Esophagus muscularis mucosa (tissue), 4 donors: ENCODE data around the gene FGF12. TPM values are rescaled to one million over a fixed set of nuclear protein-coding genes. Genes with fewer than 3 reads are reported as not detected.

Experiments used
- DNase-seq: peaks from one replicate; pipeline ENCODE4 v3.0.0-alpha.2; 2017; ENCODE audit errors: extremely low spot score
- H3K27ac ChIP-seq, 4 donors: fragments of 200-600 bp; sonication (generic); replicated peaks in 1 of 4; 1 replicate in 3 of 4; 2 replicates in 1 of 4; pipeline ENCODE4 v1.5.1; 2016 to 2019; ENCODE audit warnings: mild to moderate bottlenecking in 1 of 4
- H3K27me3 ChIP-seq, 4 donors: fragments of 200-600 bp; sonication (generic); one replicate each; pipeline versions ENCODE4 v1.5.1 to v1.6.0; 2016 to 2019
- H3K36me3 ChIP-seq, 4 donors: fragments of 200-600 bp; sonication (generic); one replicate each; pipeline ENCODE4 v1.5.1; 2016 to 2019
- H3K4me1 ChIP-seq, 4 donors: fragments of 200-600 bp; sonication (generic); one replicate each; pipeline ENCODE4 v1.5.1; 2016 to 2019
- H3K4me3 ChIP-seq, 4 donors: fragments of 200-600 bp; sonication (generic); 1 replicate in 2 of 4; 2 replicates in 2 of 4; pipeline ENCODE4 v1.5.1; 2016 to 2019; ENCODE audit warnings: mild to moderate bottlenecking in 4 of 4, moderate library complexity in 1 of 4
- H3K9me3 ChIP-seq, 4 donors: fragments of 200-600 bp; sonication (generic); 1 replicate in 3 of 4; 2 replicates in 1 of 4; pipeline ENCODE4 v1.5.1; 2016 to 2019
- EP300 ChIP-seq: sonication (generic); formaldehyde crosslinking; IDR thresholded peaks from one replicate; pipeline ENCODE4 v1.6.1; 2017; ENCODE audit warnings: antibody characterized with exemption
- POLR2A ChIP-seq: fragments of 450-650 bp; IDR thresholded peaks from one replicate; pipeline ENCODE4 v1.6.1; 2017; ENCODE audit warnings: antibody characterized with exemption, moderate library complexity, mild to moderate bottlenecking, low read depth
- POLR2AphosphoS5 ChIP-seq, 2 donors: sonication (generic); formaldehyde crosslinking; IDR thresholded peaks; one replicate each; pipeline ENCODE4 v1.6.1; 2017; ENCODE audit warnings: antibody characterized with exemption in 2 of 2
- WGBS: methylation state at CpG from one replicate; pipeline ENCODE4 v1.1.5; 2018; 5-methylcytosine and 5-hydroxymethylcytosine counted together
- intact Hi-C: fragments of 100-400 bp; cut with DNase I; formaldehyde crosslinking; loops from one replicate; pipeline ENCODE4 v1.15.1; 2023
- total RNA-seq, 4 donors: library from RNA; depleted of rRNA; stranded (reverse); fragments of >200 nt; gene quantifications; one replicate each; pipeline versions ENCODE4 v1.1.0 to v1.2.1, GENCODE V29; 2016
- TF ChIP-seq, protein P1 (sequence below), 3 experiments: fragments of 200-600 bp in 2 of 3; fragments of 450-650 bp in 1 of 3; sonication (generic) in 2 of 3; IDR thresholded peaks; one replicate each; pipeline ENCODE4 v1.5.1; 2017 to 2019; ENCODE audit warnings: antibody characterized with exemption in 3 of 3, mild to moderate bottlenecking in 2 of 3, moderate library complexity in 1 of 3

FGF12 gene
- total RNA-seq, 4 donors from 2014 or later, result 4.6 to 19.5 (median 10.2) TPM

DNA sequence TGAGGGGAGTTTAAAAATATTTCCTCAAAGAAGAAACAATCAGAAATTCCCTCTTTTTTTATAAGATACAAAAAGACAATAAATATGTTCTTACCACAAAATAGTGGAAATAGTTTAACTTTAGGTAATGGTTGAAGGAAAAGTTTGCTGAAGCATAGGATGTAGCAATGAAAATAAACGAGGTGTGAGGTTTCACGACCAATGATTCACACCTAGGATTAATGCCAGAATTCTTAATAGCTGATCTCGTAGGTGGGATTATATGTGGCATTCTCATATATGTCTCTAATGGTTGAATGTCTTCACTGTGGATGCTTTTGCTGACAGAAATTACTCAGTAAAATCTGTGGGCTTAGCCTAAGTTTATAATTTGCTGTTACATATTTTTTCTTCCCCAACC is 467.7 kb downstream of the FGF12 start:
- no peaks in the 10 kb centered on the region for H3K27me3 ChIP-seq
- no peak for TF ChIP-seq EP300
- TF ChIP-seq POLR2AphosphoS5 (IDR thresholded peaks at IDR 0.05), result no peak
- TF ChIP-seq, protein P1, sequence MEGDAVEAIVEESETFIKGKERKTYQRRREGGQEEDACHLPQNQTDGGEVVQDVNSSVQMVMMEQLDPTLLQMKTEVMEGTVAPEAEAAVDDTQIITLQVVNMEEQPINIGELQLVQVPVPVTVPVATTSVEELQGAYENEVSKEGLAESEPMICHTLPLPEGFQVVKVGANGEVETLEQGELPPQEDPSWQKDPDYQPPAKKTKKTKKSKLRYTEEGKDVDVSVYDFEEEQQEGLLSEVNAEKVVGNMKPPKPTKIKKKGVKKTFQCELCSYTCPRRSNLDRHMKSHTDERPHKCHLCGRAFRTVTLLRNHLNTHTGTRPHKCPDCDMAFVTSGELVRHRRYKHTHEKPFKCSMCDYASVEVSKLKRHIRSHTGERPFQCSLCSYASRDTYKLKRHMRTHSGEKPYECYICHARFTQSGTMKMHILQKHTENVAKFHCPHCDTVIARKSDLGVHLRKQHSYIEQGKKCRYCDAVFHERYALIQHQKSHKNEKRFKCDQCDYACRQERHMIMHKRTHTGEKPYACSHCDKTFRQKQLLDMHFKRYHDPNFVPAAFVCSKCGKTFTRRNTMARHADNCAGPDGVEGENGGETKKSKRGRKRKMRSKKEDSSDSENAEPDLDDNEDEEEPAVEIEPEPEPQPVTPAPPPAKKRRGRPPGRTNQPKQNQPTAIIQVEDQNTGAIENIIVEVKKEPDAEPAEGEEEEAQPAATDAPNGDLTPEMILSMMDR (IDR thresholded peaks at IDR 0.05), result no peak
- no peak for TF ChIP-seq POLR2A
- no peak for DNase-seq
- no peak overlapping the region for H3K4me3 ChIP-seq
- H3K27ac ChIP-seq, result no peak overlapping the region
- intact Hi-C loops, result no loop called here
- 48% methylated on average over 3 of the region's 3 CpGs for WGBS
- H3K4me1 ChIP-seq, result peaks cover 0 to 41% (median 0%) of the 10 kb centered on the region in 4 donors
- H3K36me3 ChIP-seq, result no peaks in the 10 kb centered on the region
- H3K9me3 ChIP-seq, result no peaks in the 10 kb centered on the region

DNA sequence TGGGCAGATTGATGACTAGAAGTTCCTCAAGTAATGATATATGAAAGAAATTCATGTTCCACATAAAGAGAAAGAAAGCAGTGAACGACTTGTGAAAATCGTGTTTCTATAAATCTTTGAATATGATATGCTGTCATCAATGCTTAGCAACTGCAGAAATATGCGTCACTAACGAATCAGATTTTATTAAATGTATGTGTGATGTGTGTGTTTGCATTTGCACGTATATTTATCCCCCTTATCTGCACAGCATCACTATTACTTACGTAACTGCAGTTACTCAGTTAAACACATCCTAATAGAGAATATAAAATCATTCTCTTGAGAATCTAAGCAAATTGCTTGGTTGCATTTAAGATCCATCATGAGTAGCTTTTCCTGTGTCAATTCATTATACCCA is 468.6 kb downstream of the FGF12 start:
- no peak for DNase-seq
- TF ChIP-seq, protein P1 (IDR thresholded peaks at IDR 0.05), result no peak
- TF ChIP-seq EP300 (no peak), POLR2AphosphoS5 (IDR thresholded peaks at IDR 0.05) (no peak), POLR2A (no peak)
- Histone ChIP-seq H3K36me3 (no peaks in the 10 kb centered on the region), H3K9me3 (no peaks in the 10 kb centered on the region), H3K27ac (no peak overlapping the region), H3K4me3 (no peak overlapping the region), H3K27me3 (no peaks in the 10 kb centered on the region), H3K4me1 (peaks cover 0 to 48% (median 0%) of the 10 kb centered on the region in 4 donors)
- 78% methylated on average over 6 of the region's 6 CpGs for WGBS
- intact Hi-C loops, result no loop called here

DNA sequence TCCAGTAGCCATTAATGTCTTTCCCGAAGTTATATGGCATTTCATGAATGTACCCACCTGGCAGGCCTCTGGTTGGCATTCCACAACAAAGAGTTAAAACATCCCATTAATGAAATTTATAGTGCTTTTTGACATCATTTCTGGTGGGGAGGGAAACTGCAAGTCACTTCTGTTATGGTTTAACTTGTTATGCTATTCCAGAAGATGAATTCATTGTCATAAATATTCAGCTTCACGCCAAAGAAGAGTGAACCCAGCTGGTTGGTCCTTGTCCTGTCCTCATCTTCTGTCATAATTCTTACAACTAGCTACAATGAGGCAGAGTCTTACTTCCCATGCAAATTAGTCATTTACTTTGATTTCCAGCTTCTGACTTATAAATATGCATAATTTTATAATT is 471.5 kb downstream of the FGF12 start:
- H3K27ac ChIP-seq, result no peak overlapping the region
- TF ChIP-seq, protein P1 (IDR thresholded peaks at IDR 0.05), result no peak
- TF ChIP-seq POLR2AphosphoS5 (IDR thresholded peaks at IDR 0.05), result no peak
- TF ChIP-seq POLR2A, result no peak
- no peak for TF ChIP-seq EP300
- 53% methylated on average over 2 of the region's 2 CpGs for WGBS
- no peaks in the 10 kb centered on the region for H3K36me3 ChIP-seq
- no peaks in the 10 kb centered on the region for H3K27me3 ChIP-seq
- no peak overlapping the region for H3K4me3 ChIP-seq
- no peak for DNase-seq
- no peaks in the 10 kb centered on the region for H3K9me3 ChIP-seq
- intact Hi-C loops, result no loop called here
- peaks cover 0 to 44% (median 3%) of the 10 kb centered on the region in 4 donors for H3K4me1 ChIP-seq

DNA sequence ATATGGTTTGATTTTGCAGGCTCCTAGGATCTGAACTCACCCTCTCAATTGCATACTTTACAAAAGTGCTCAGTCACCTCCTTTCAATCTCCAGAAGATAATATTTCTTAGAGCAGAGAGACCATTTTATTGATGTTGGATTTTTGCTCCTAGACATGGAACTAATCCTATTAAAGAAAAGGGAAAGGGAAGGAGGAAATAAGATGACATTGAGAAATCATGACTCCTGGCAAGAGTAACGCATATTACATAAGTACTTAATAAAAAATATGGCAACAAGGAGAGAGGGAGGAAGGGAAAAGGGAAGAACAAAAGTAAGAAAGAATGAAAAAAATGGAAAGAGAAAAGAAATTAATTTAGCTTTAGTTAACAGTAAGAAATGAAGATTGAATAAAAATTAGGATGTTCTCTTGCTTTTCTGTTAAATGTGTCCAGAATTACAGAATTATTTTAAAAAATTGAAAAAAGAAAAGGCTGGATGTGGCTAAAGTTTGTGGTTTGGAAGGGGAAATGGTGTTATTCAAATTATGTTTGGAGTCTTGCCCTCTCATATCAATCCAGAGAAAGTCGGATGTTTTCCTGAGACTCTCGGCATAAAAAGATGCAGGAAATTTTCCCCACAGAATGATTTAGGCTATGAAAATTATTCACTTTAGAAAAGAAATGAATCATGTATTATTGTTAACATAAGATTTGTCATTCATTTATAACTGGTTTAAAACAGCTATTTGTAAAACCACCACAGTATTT is 474.0 kb downstream of the FGF12 start:
- intact Hi-C loops, result no loop called here
- H3K4me1 ChIP-seq, result peaks cover 0 to 28% (median 3%) of the 10 kb centered on the region in 4 donors
- no peak overlapping the region for H3K4me3 ChIP-seq
- no peak for DNase-seq
- H3K36me3 ChIP-seq, result no peaks in the 10 kb centered on the region
- no peaks in the 10 kb centered on the region for H3K27me3 ChIP-seq
- no peaks in the 10 kb centered on the region for H3K9me3 ChIP-seq
- WGBS, result 47% methylated on average over 3 of the region's 3 CpGs
- no peak overlapping the region for H3K27ac ChIP-seq
- TF ChIP-seq, protein P1 (IDR thresholded peaks at IDR 0.05), result no peak
- no peak for TF ChIP-seq EP300
- no peak for TF ChIP-seq POLR2A
- TF ChIP-seq POLR2AphosphoS5 (IDR thresholded peaks at IDR 0.05), result no peak

DNA sequence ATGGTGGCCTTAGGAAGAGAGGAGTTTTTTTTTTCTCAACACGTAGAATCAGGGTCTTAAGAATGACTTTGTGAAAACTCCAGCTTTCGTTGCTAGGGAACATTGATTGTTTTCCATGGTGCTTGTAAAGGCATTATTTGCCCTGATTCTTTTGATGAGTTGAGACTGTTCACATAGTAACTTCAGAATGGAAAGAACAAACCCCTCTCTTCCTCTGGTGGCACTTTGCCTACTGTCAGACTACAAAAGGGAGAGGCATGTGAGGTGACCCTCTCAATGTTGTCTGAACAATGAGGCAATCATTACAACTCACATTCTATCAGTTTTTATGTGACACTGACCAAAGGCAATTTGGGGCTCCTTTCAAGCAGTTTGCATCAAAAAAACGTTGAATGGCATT is 477.8 kb downstream of the FGF12 start:
- 72% methylated on average over 3 of the region's 3 CpGs for WGBS
- intact Hi-C loops, result no loop called here
- H3K4me3 ChIP-seq, result no peak overlapping the region
- no peaks in the 10 kb centered on the region for H3K27me3 ChIP-seq
- H3K9me3 ChIP-seq, result no peaks in the 10 kb centered on the region
- no peaks in the 10 kb centered on the region for H3K36me3 ChIP-seq
- TF ChIP-seq, protein P1 (IDR thresholded peaks at IDR 0.05), result no peak
- TF ChIP-seq POLR2A (no peak), POLR2AphosphoS5 (IDR thresholded peaks at IDR 0.05) (no peak), EP300 (no peak)
- peaks cover 0 to 14% (median 5%) of the 10 kb centered on the region in 4 donors for H3K4me1 ChIP-seq
- DNase-seq, result no peak
- H3K27ac ChIP-seq, result no peak overlapping the region
